Thyroid gland (tissue), 4 donors: ENCODE results near the gene PPAT. TPM values are rescaled to one million over a fixed set of nuclear protein-coding genes. Genes with fewer than 3 reads are reported as not detected.

Experiments used
- DNase-seq, 2 donors: peaks; one replicate each; pipeline ENCODE4 v3.0.0-alpha.2; 2019
- H3K27ac ChIP-seq, 3 donors: fragments of 200-600 bp; sonication (generic); 1 replicate in 2 of 3; 2 replicates in 1 of 3; pipeline ENCODE4 v1.5.1; 2016 to 2019; ENCODE audit warnings: mild to moderate bottlenecking in 1 of 3, moderate library complexity in 1 of 3
- H3K27me3 ChIP-seq: fragments of 200-600 bp; sonication (generic); one replicate; pipeline ENCODE4 v1.5.1; 2019
- H3K36me3 ChIP-seq, 2 donors: fragments of 200-600 bp; sonication (generic); one replicate each; pipeline ENCODE4 v1.5.1; 2016 to 2019
- H3K4me1 ChIP-seq, 2 donors: fragments of 200-600 bp; sonication (generic); one replicate each; pipeline ENCODE4 v1.5.1; 2017 to 2019
- H3K4me3 ChIP-seq, 3 donors: fragments of 200-600 bp; sonication (generic); replicated peaks in 1 of 3; 1 replicate in 2 of 3; 2 replicates in 1 of 3; pipeline ENCODE4 v1.5.1; 2016; ENCODE audit warnings: mild to moderate bottlenecking in 1 of 3
- H3K9me3 ChIP-seq: fragments of 200-600 bp; sonication (generic); one replicate; pipeline ENCODE4 v1.5.1; 2017
- CTCF ChIP-seq, 6 experiments: fragments of 200-600 bp in 3 of 6; fragments of 450-650 bp in 3 of 6; sonication (generic) in 3 of 6; IDR thresholded peaks; one replicate each; pipeline ENCODE4 v1.5.1; 2016 to 2019; ENCODE audit warnings: antibody characterized with exemption in 6 of 6, mild to moderate bottlenecking in 2 of 6, inconsistent platforms in 1 of 6, moderate library complexity in 1 of 6
- POLR2A ChIP-seq, 2 donors: fragments of 450-650 bp; IDR thresholded peaks; one replicate each; pipeline ENCODE4 v1.6.1; 2017; ENCODE audit warnings: antibody characterized with exemption in 2 of 2, mild to moderate bottlenecking in 2 of 2, moderate library complexity in 1 of 2
- WGBS, 2 donors: methylation state at CpG; one replicate each; pipeline ENCODE4 v1.1.5; 2017; 5-methylcytosine and 5-hydroxymethylcytosine counted together
- intact Hi-C: fragments of 100-400 bp; cut with DNase I; formaldehyde crosslinking; loops from one replicate; pipeline ENCODE4 v1.15.1; 2023
- total RNA-seq, 4 donors: library from RNA; depleted of rRNA; stranded (reverse); fragments of >200 nt; gene quantifications; one replicate each; pipeline ENCODE4 v1.2.3, GENCODE V29; 2016

PPAT gene
- total RNA-seq, 4 donors from 2014 or later: 3.1 to 6.1 (median 4.7) TPM

DNA sequence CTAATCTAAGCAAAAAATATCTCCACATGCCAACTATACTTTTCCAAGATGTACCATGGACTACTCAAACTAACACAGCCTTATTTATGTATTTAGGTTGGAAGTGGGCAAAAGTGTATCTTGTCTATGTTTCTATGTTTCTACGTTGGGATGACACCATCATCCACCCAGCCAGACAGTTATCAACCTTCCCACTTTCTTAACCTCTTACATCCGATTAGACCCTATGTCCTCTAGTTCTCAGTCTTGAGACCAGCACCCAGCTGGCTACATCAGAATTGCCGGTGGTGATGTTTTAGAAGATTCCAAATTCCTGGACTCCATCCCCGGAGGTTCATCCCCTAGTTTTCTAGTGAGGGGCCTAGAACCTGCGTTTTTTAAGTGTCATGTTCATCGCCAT, 47.1 kb downstream of the PPAT start:
- no peak for TF ChIP-seq POLR2A (IDR thresholded peaks at IDR 0.05)
- no peak for TF ChIP-seq CTCF (IDR thresholded peaks at IDR 0.05)
- Histone ChIP-seq H3K36me3 (no peaks in the 10 kb centered on the region), H3K4me1 (peaks cover 9 to 12% of the 10 kb centered on the region in 2 donors), H3K27me3 (no peaks in the 10 kb centered on the region), H3K4me3 (peak overlapping the region in 2 of 3 donors; percentile 58 to 88), H3K27ac (peak overlapping the region in 1 of 3 donors; percentile 93), H3K9me3 (no peaks in the 10 kb centered on the region)
- no peak for DNase-seq
- intact Hi-C loops: no loop called here
- WGBS, 2 donors: 23 to 24% methylated on average over 6 of the region's 6 CpGs

- TF ChIP-seq POLR2A (IDR thresholded peaks at IDR 0.05): peak; percentile 51 to 81
- no peak for TF ChIP-seq CTCF (IDR thresholded peaks at IDR 0.05)
- no peaks in the 10 kb centered on the region for H3K9me3 ChIP-seq
- intact Hi-C loops: no loop called here
- H3K27me3 ChIP-seq: no peaks in the 10 kb centered on the region
- H3K4me3 ChIP-seq: peak within 1 kb of the TSS; percentile 58 to 88 (median 82)
- WGBS, 2 donors: 0 to 1% methylated on average over 31 to 42 of the region's 57 CpGs
- peaks cover 9 to 12% of the 10 kb centered on the region in 2 donors for H3K4me1 ChIP-seq
- H3K27ac ChIP-seq: peak within 1 kb of the TSS; percentile 93 to 96 (median 94)
- DNase-seq: peak; percentile 89 to 91
- H3K36me3 ChIP-seq: no peaks in the 10 kb centered on the region
These were observed 48.1 kb downstream of the PPAT start, which contains the start of gene AASDH for GRCh38 chr4:56387023-56388001. AASDH (minus strand) TSS chr4:56387491; CDS start chr4:56384299, 3,192 bp downstream.

- DNase-seq: no peak
- Histone ChIP-seq H3K4me3 (no peak overlapping the region), H3K27me3 (no peaks in the 10 kb centered on the region), H3K27ac (no peak overlapping the region), H3K9me3 (no peaks in the 10 kb centered on the region), H3K4me1 (peaks cover 9 to 12% of the 10 kb centered on the region in 2 donors), H3K36me3 (no peaks in the 10 kb centered on the region)
- TF ChIP-seq POLR2A (IDR thresholded peaks at IDR 0.05) (no peak), CTCF (IDR thresholded peaks at IDR 0.05) (no peak)
- intact Hi-C loops: no loop called here
- WGBS, 2 donors: 98% methylated on average over 4 of the region's 4 CpGs
These were observed 49.3 kb downstream of the PPAT start for GRCh38 chr4:56386091-56386490.

GRCh38 chr4:56375458-56375857, 60.0 kb downstream of the PPAT start:
- Histone ChIP-seq H3K4me1 (no peaks in the 10 kb centered on the region), H3K27me3 (no peaks in the 10 kb centered on the region), H3K36me3 (peaks cover 0 to 9% of the 10 kb centered on the region in 2 donors), H3K4me3 (no peak overlapping the region), H3K9me3 (no peaks in the 10 kb centered on the region), H3K27ac (no peak overlapping the region)
- WGBS, 2 donors: 82 to 88% methylated on average over 2 of the region's 2 CpGs
- TF ChIP-seq CTCF (IDR thresholded peaks at IDR 0.05) (no peak), POLR2A (IDR thresholded peaks at IDR 0.05) (no peak)
- intact Hi-C loops: no loop called here
- DNase-seq: no peak

DNA sequence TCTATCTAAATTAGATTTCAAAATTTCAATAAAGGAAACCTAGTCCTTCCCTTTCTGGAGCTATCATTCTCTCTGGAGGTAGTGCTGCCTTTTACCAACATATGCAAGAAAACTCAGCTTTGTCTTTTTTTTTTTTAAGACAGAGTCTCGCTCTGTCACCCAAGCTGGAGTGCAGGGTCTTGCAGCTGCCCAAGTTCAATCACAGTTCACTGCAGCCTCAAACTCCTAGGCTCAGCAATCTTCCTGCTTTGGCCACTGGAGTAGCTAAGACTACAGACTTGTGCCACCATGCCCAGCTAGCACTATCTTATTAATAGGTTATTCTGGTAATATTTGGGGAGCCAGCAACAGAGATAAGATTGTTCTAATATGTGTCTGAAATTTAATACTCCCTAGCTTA, 60.5 kb downstream of the PPAT start:
- H3K27me3 ChIP-seq: no peaks in the 10 kb centered on the region
- no peaks in the 10 kb centered on the region for H3K9me3 ChIP-seq
- WGBS, 2 donors: 88 to 97% methylated on average over 1 of the region's 1 CpG
- intact Hi-C loops: no loop called here
- H3K4me1 ChIP-seq: no peaks in the 10 kb centered on the region
- H3K4me3 ChIP-seq: no peak overlapping the region
- no peak for DNase-seq
- TF ChIP-seq POLR2A (IDR thresholded peaks at IDR 0.05) (no peak), CTCF (IDR thresholded peaks at IDR 0.05) (no peak)
- no peak overlapping the region for H3K27ac ChIP-seq
- peaks cover 0 to 9% of the 10 kb centered on the region in 2 donors for H3K36me3 ChIP-seq
